Measurements from ENCODE around the gene AQP2. TPM values are rescaled to one million over a fixed set of nuclear protein-coding genes. Genes with fewer than 3 reads are reported as not detected.

The AQP2 gene
- total and polyA plus RNA-seq, 7 experiments from 2014 or later = not detected

- H3K9me3 Mint-ChIP-seq = no peaks in the 10 kb centered on the region
- Histone ChIP-seq H3K4me3 (ENCODE audit: low read length) (no peak overlapping the region), H3K9me3 (ENCODE audit: control insufficient read depth in 2 of 3, low read length in 3 of 3) (no peaks in the 10 kb centered on the region), H3K36me3 (ENCODE audit: control insufficient read depth in 2 of 3, insufficient read depth in 3 of 3, low read length in 3 of 3) (no peaks in the 10 kb centered on the region), H3K27me3 (ENCODE audit: control insufficient read depth in 2 of 2, insufficient read depth in 2 of 2, low read length in 2 of 2) (no peaks in the 10 kb centered on the region), H3K27ac (ENCODE audit: low read depth, low read length) (no peak overlapping the region), H3K4me1 (ENCODE audit: control insufficient read depth in 2 of 2, insufficient read depth in 2 of 2, low read length in 2 of 2) (no peaks in the 10 kb centered on the region)
- H3K4me3 Mint-ChIP-seq = no peak overlapping the region
- DNase-seq = no peak
- POLR2A ChIA-PET = no interaction called here
- intact Hi-C loops (cut with micrococcal nuclease) = no loop called here
- ATAC-seq = no peak
- CTCF ChIA-PET = no interaction called here
- H3K27me3 Mint-ChIP-seq = peaks cover 0 to 15% (median 5%) of the 10 kb centered on the region in 5 donors
- H3K27ac Mint-ChIP-seq = no peak overlapping the region
- no peaks in the 10 kb centered on the region for H3K4me1 Mint-ChIP-seq
- H3K36me3 Mint-ChIP-seq = no peaks in the 10 kb centered on the region
Measured at GRCh38 chr12:49932533-49933130, 17.9 kb upstream of the AQP2 start.

GRCh38 chr12:49933796-49934195 is 16.7 kb upstream of the AQP2 start:
- intact Hi-C loops (cut with micrococcal nuclease) = no loop called here
- Histone ChIP-seq H3K27me3 (ENCODE audit: control insufficient read depth in 2 of 2, insufficient read depth in 2 of 2, low read length in 2 of 2) (no peaks in the 10 kb centered on the region), H3K4me3 (ENCODE audit: low read length) (no peak overlapping the region), H3K36me3 (ENCODE audit: control insufficient read depth in 2 of 3, insufficient read depth in 3 of 3, low read length in 3 of 3) (no peaks in the 10 kb centered on the region), H3K4me1 (ENCODE audit: control insufficient read depth in 2 of 2, insufficient read depth in 2 of 2, low read length in 2 of 2) (no peaks in the 10 kb centered on the region), H3K27ac (ENCODE audit: low read depth, low read length) (no peak overlapping the region), H3K9me3 (ENCODE audit: control insufficient read depth in 2 of 3, low read length in 3 of 3) (no peaks in the 10 kb centered on the region)
- no peaks in the 10 kb centered on the region for H3K4me1 Mint-ChIP-seq
- CTCF ChIA-PET = no interaction called here
- POLR2A ChIA-PET = no interaction called here
- no peaks in the 10 kb centered on the region for H3K36me3 Mint-ChIP-seq
- peaks cover 0 to 12% (median 5%) of the 10 kb centered on the region in 5 donors for H3K27me3 Mint-ChIP-seq
- no peak overlapping the region for H3K27ac Mint-ChIP-seq
- no peak overlapping the region for H3K4me3 Mint-ChIP-seq
- ATAC-seq = no peak
- DNase-seq = no peak
- H3K9me3 Mint-ChIP-seq = no peaks in the 10 kb centered on the region

- DNase-seq = no peak
- no peaks in the 10 kb centered on the region for H3K36me3 Mint-ChIP-seq
- H3K4me1 ChIP-seq (ENCODE audit: control insufficient read depth in 2 of 2, insufficient read depth in 2 of 2, low read length in 2 of 2) = no peaks in the 10 kb centered on the region
- H3K9me3 Mint-ChIP-seq = no peaks in the 10 kb centered on the region
- H3K27me3 ChIP-seq (ENCODE audit: control insufficient read depth in 2 of 2, insufficient read depth in 2 of 2, low read length in 2 of 2) = no peaks in the 10 kb centered on the region
- H3K27ac ChIP-seq (ENCODE audit: low read depth, low read length) = no peak overlapping the region
- ATAC-seq = no peak
- no peak overlapping the region for H3K4me3 Mint-ChIP-seq
- POLR2A ChIA-PET = no interaction called here
- H3K4me3 ChIP-seq (ENCODE audit: low read length) = no peak overlapping the region
- H3K27me3 Mint-ChIP-seq = peaks cover 0 to 12% (median 5%) of the 10 kb centered on the region in 5 donors
- no peaks in the 10 kb centered on the region for H3K36me3 ChIP-seq (ENCODE audit: control insufficient read depth in 2 of 3, insufficient read depth in 3 of 3, low read length in 3 of 3)
- no peaks in the 10 kb centered on the region for H3K9me3 ChIP-seq (ENCODE audit: control insufficient read depth in 2 of 3, low read length in 3 of 3)
- CTCF ChIA-PET = no interaction called here
- no peak overlapping the region for H3K27ac Mint-ChIP-seq
- no peaks in the 10 kb centered on the region for H3K4me1 Mint-ChIP-seq
- intact Hi-C loops (cut with micrococcal nuclease) = no loop called here
Measured at GRCh38 chr12:49934505-49934904, 16.0 kb upstream of the AQP2 start.

DNA sequence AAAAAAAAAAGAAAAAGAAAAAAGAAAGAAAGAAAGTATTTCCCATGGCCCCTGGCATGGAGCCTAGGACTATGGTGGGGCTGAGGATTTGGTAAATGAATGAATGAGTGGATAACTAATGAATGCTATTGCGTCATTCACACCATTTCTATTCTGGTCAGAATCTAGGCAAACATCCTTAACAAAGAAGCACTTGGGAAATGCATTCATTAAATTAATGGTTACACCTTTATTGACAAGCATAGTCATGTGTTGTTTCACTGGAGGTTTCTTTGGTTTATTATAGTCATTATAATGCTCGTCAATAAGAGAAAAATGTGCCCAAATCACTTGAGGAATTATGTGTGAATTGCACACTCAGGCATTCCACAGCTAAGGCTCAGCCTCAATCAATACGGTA is 13.6 kb upstream of the AQP2 start:
- H3K27me3 Mint-ChIP-seq = peaks cover 0 to 14% (median 5%) of the 10 kb centered on the region in 5 donors
- H3K27ac Mint-ChIP-seq = no peak overlapping the region
- H3K4me1 Mint-ChIP-seq = no peaks in the 10 kb centered on the region
- H3K9me3 Mint-ChIP-seq = no peaks in the 10 kb centered on the region
- H3K27me3 ChIP-seq (ENCODE audit: control insufficient read depth in 2 of 2, insufficient read depth in 2 of 2, low read length in 2 of 2) = no peaks in the 10 kb centered on the region
- no peaks in the 10 kb centered on the region for H3K9me3 ChIP-seq (ENCODE audit: control insufficient read depth in 2 of 3, low read length in 3 of 3)
- H3K27ac ChIP-seq (ENCODE audit: low read depth, low read length) = no peak overlapping the region
- H3K36me3 Mint-ChIP-seq = no peaks in the 10 kb centered on the region
- H3K36me3 ChIP-seq (ENCODE audit: control insufficient read depth in 2 of 3, insufficient read depth in 3 of 3, low read length in 3 of 3) = no peaks in the 10 kb centered on the region
- DNase-seq (no peak), ATAC-seq (no peak)
- ChIA-PET POLR2A (no interaction called here), CTCF (no interaction called here)
- intact Hi-C loops (cut with micrococcal nuclease) = no loop called here
- no peaks in the 10 kb centered on the region for H3K4me1 ChIP-seq (ENCODE audit: control insufficient read depth in 2 of 2, insufficient read depth in 2 of 2, low read length in 2 of 2)
- H3K4me3 Mint-ChIP-seq = no peak overlapping the region
- H3K4me3 ChIP-seq (ENCODE audit: low read length) = no peak overlapping the region

DNA sequence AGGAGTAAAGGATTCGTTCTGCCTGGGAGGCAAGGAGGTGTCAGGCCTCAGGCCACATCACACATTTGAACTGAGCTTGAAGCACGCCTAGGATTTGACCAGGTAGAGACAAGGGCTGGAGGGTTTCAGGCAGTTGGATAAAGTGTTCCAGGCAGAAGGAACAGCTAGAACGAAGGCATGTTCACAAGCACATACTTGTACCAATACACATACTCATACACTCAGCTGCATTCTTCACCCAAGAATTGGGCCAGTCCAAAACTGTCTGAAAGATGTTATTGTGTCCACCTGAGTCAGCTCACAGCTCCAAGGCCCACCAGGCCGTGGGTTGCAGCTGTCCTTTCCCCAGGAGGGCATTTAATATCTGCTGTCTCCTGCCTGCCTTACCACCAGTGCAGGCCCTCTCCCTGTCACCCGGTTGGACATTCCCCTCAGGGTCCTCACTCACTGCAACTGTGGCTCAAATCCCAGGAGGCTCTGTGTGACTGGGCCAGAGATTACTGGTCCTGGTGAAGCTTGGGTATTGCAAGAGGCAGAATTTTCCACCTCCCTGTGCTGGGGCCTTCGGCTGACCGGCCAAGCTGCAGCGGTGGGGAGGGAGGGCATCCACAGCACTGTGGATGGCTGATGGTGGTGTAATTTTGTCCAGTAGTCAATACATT is 12.8 kb upstream of the AQP2 start:
- Histone ChIP-seq H3K36me3 (ENCODE audit: control insufficient read depth in 2 of 3, insufficient read depth in 3 of 3, low read length in 3 of 3) (no peaks in the 10 kb centered on the region), H3K27me3 (ENCODE audit: control insufficient read depth in 2 of 2, insufficient read depth in 2 of 2, low read length in 2 of 2) (no peaks in the 10 kb centered on the region), H3K27ac (ENCODE audit: low read depth, low read length) (no peak overlapping the region), H3K4me3 (ENCODE audit: low read length) (no peak overlapping the region), H3K4me1 (ENCODE audit: control insufficient read depth in 2 of 2, insufficient read depth in 2 of 2, low read length in 2 of 2) (no peaks in the 10 kb centered on the region), H3K9me3 (ENCODE audit: control insufficient read depth in 2 of 3, low read length in 3 of 3) (no peaks in the 10 kb centered on the region)
- no peak overlapping the region for H3K27ac Mint-ChIP-seq
- H3K36me3 Mint-ChIP-seq = no peaks in the 10 kb centered on the region
- ATAC-seq (no peak), DNase-seq (no peak)
- intact Hi-C loops (cut with micrococcal nuclease) = no loop called here
- peaks cover 0 to 14% (median 5%) of the 10 kb centered on the region in 5 donors for H3K27me3 Mint-ChIP-seq
- CTCF ChIA-PET = no interaction called here
- no peaks in the 10 kb centered on the region for H3K9me3 Mint-ChIP-seq
- H3K4me1 Mint-ChIP-seq = peaks cover 0 to 4% (median 0%) of the 10 kb centered on the region in 7 donors
- H3K4me3 Mint-ChIP-seq = no peak overlapping the region
- POLR2A ChIA-PET = no interaction called here

DNA sequence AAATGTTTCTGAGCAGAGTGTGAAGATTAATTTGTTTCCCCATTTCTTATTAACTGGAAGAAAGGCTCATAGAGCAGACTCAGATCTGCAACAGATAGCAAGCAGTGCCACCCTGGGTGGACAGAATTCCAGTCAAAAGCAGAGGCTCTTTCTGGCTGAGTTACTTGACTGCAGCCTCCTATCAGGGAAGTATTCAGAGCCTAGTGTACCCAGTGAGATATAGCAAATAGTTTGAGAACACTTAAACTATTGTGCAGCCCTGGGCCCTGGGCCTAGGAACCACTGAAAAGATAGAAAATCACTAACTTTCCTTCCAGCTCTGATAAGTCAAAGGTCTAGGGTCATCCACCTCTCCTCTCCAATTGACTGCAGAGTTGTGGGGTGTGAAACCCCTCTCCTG is 11.2 kb upstream of the AQP2 start:
- CTCF ChIA-PET = interaction anchor here (1.7 kb wide), 1 partner anchor 28 kb away, joined by 6 read pairs; no protein-coding TSS in a partner anchor
- Histone ChIP-seq H3K27me3 (ENCODE audit: control insufficient read depth in 2 of 2, insufficient read depth in 2 of 2, low read length in 2 of 2) (no peaks in the 10 kb centered on the region), H3K4me3 (ENCODE audit: low read length) (no peak overlapping the region), H3K27ac (ENCODE audit: low read depth, low read length) (no peak overlapping the region), H3K36me3 (ENCODE audit: control insufficient read depth in 2 of 3, insufficient read depth in 3 of 3, low read length in 3 of 3) (no peaks in the 10 kb centered on the region), H3K4me1 (ENCODE audit: control insufficient read depth in 2 of 2, insufficient read depth in 2 of 2, low read length in 2 of 2) (no peaks in the 10 kb centered on the region), H3K9me3 (ENCODE audit: control insufficient read depth in 2 of 3, low read length in 3 of 3) (no peaks in the 10 kb centered on the region)
- Mint-ChIP-seq H3K27me3 (peaks cover 0 to 15% (median 5%) of the 10 kb centered on the region in 5 donors), H3K36me3 (no peaks in the 10 kb centered on the region), H3K4me3 (no peak overlapping the region), H3K27ac (no peak overlapping the region), H3K4me1 (peaks cover 0 to 13% (median 0%) of the 10 kb centered on the region in 7 donors), H3K9me3 (no peaks in the 10 kb centered on the region)
- ATAC-seq = no peak
- POLR2A ChIA-PET = no interaction called here
- no peak for DNase-seq
- intact Hi-C loops (cut with micrococcal nuclease) = no loop called here

DNA sequence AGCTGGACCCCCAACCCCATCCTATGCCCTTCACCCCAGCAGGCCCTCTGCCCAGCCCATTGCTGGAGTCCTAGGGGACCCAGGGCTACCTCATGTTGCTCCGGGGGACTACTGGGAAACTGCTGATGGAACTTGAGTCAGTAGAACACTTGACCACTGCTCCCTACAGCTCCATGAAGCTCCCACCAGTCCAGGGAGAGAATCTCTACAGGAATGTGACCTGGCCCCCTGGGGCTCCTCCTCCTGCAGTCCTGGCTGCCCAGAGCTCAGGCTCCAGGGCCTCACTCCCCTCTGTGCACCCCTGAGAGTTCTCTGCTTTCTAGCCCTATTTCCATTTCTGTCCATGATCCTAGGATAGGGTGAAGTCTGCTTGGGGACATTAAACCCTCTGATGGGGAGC is 10.8 kb upstream of the AQP2 start:
- no peak overlapping the region for H3K4me3 Mint-ChIP-seq
- ATAC-seq = no peak
- H3K27me3 ChIP-seq (ENCODE audit: control insufficient read depth in 2 of 2, insufficient read depth in 2 of 2, low read length in 2 of 2) = no peaks in the 10 kb centered on the region
- H3K36me3 Mint-ChIP-seq = no peaks in the 10 kb centered on the region
- ChIA-PET CTCF (interaction anchor here (0.6 to 1.7 kb wide), 2 partner anchors 28 to 387 kb away, joined by 6 to 12 read pairs; no protein-coding TSS in a partner anchor), POLR2A (no interaction called here)
- no peak overlapping the region for H3K27ac Mint-ChIP-seq
- H3K4me1 ChIP-seq (ENCODE audit: control insufficient read depth in 2 of 2, insufficient read depth in 2 of 2, low read length in 2 of 2) = no peaks in the 10 kb centered on the region
- no peaks in the 10 kb centered on the region for H3K9me3 Mint-ChIP-seq
- H3K27ac ChIP-seq (ENCODE audit: low read depth, low read length) = no peak overlapping the region
- H3K4me3 ChIP-seq (ENCODE audit: low read length) = no peak overlapping the region
- no peak for DNase-seq
- intact Hi-C loops (cut with micrococcal nuclease) = no loop called here
- H3K4me1 Mint-ChIP-seq = peaks cover 0 to 16% (median 0%) of the 10 kb centered on the region in 7 donors
- H3K27me3 Mint-ChIP-seq = peaks cover 0 to 11% (median 2%) of the 10 kb centered on the region in 5 donors
- no peaks in the 10 kb centered on the region for H3K9me3 ChIP-seq (ENCODE audit: control insufficient read depth in 2 of 3, low read length in 3 of 3)
- H3K36me3 ChIP-seq (ENCODE audit: control insufficient read depth in 2 of 3, insufficient read depth in 3 of 3, low read length in 3 of 3) = no peaks in the 10 kb centered on the region

Measured in naive thymus-derived CD4-positive, alpha-beta T cell (primary cell).